Activated CD4-positive, alpha-beta T cell treated with anti-CD3 and anti-CD28 coated beads, Interleukin-2, amount 50 U/mL, for 4 hours (primary cell): ENCODE results near the gene RRBP1.

Experiments
- DNase-seq, 2 experiments: peaks; one replicate each; pipeline ENCODE4 v3.0.0-alpha.2; 2020

Gene RRBP1

GRCh38 chr20:17633221-17633849, 48.7 kb downstream of the RRBP1 start:
- no peak for DNase-seq

- no peak for DNase-seq
These were observed 50.3 kb downstream of the RRBP1 start for GRCh38 chr20:17631576-17632319.

GRCh38 chr20:17630806-17631195, 51.2 kb downstream of the RRBP1 start:
- no peak for DNase-seq

- DNase-seq = no peak
These were observed 51.8 kb downstream of the RRBP1 start for GRCh38 chr20:17630151-17630805.

GRCh38 chr20:17629678-17630089, 52.4 kb downstream of the RRBP1 start:
- DNase-seq = no peak

GRCh38 chr20:17629025-17629424, 53.0 kb downstream of the RRBP1 start:
- DNase-seq = no peak

GRCh38 chr20:17628101-17628841, 53.8 kb downstream of the RRBP1 start:
- no peak for DNase-seq

- no peak for DNase-seq
These were observed 54.7 kb downstream of the RRBP1 start for GRCh38 chr20:17627101-17627955.

- no peak for DNase-seq
These were observed 55.6 kb downstream of the RRBP1 start for GRCh38 chr20:17626217-17627007.

GRCh38 chr20:17625246-17626051, 56.6 kb downstream of the RRBP1 start:
- no peak for DNase-seq

- DNase-seq = no peak
These were observed 57.3 kb downstream of the RRBP1 start for GRCh38 chr20:17624551-17625245.

- no peak for DNase-seq
These were observed 58.0 kb downstream of the RRBP1 start for GRCh38 chr20:17624070-17624469.

- no peak for DNase-seq
These were observed 59.1 kb downstream of the RRBP1 start for GRCh38 chr20:17622851-17623508.

- DNase-seq = no peak
These were observed 59.8 kb downstream of the RRBP1 start for GRCh38 chr20:17622086-17622850.

- no peak for DNase-seq
These were observed 60.6 kb downstream of the RRBP1 start for GRCh38 chr20:17621229-17621968.

GRCh38 chr20:17620371-17621228, 61.4 kb downstream of the RRBP1 start:
- no peak for DNase-seq
